Uterus (tissue), 2 donors: ENCODE results near the gene FYN.
"Not testable (repeated sequence)": the region's sequence is repeated elsewhere in the genome, so short reads cannot be mapped to it uniquely, and the experiment has no call there.

ENCODE experiments used
- CTCF ChIP-seq, 4 experiments: fragments of 200-600 bp in 2 of 4; fragments of 450-650 bp in 2 of 4; sonication (generic) in 2 of 4; IDR thresholded peaks; one replicate each; pipeline ENCODE4 v1.5.1; 2016 to 2019; ENCODE audit warnings: antibody characterized with exemption in 4 of 4, mild to moderate bottlenecking in 2 of 4, moderate library complexity in 1 of 4
- POLR2A ChIP-seq, 2 donors: fragments of 450-650 bp; IDR thresholded peaks; one replicate each; pipeline ENCODE4 v1.6.1; 2016; ENCODE audit warnings: antibody characterized with exemption in 2 of 2, mild to moderate bottlenecking in 1 of 2, moderate library complexity in 1 of 2

- TF ChIP-seq CTCF, POLR2A (IDR thresholded peaks at IDR 0.05): not testable (repeated sequence)
Observed at GRCh38 chr6:111835398-111835797, 37.9 kb downstream of the FYN start.
